GM19324 (cell line): ENCODE results near the gene RAB30.
"Not testable (repeated sequence)": the region's sequence is repeated elsewhere in the genome, so short reads cannot be mapped to it uniquely, and the experiment has no call there.

Experiments used
- ATAC-seq: cut with Tn5 transposase; IDR thresholded peaks from one replicate; pipeline ENCODE4 v1.9.1; 2021; ENCODE audit warnings: mild to moderate bottlenecking, moderate library complexity; ENCODE audit not compliant: unreplicated experiment, low FRiP score

The RAB30 gene

GRCh38 chr11:83012168-83013067 lies 59.3 kb downstream of the RAB30 start:
- ATAC-seq = no peak

GRCh38 chr11:83011333-83012167 lies 60.1 kb downstream of the RAB30 start:
- no peak for ATAC-seq

- ATAC-seq = no peak
These were observed 61.7 kb downstream of the RAB30 start for GRCh38 chr11:83009999-83010398.

- not testable (repeated sequence) for ATAC-seq
These were observed 62.6 kb downstream of the RAB30 start for GRCh38 chr11:83009136-83009535.

- no peak for ATAC-seq
These were observed 63.1 kb downstream of the RAB30 start for GRCh38 chr11:83008581-83008923.

GRCh38 chr11:83007909-83008580 lies 63.7 kb downstream of the RAB30 start:
- no peak for ATAC-seq

GRCh38 chr11:83007477-83007876 lies 64.2 kb downstream of the RAB30 start:
- ATAC-seq = no peak

GRCh38 chr11:83006877-83007330 lies 64.8 kb downstream of the RAB30 start:
- ATAC-seq = peak; percentile 73

- ATAC-seq = no peak
These were observed 66.7 kb downstream of the RAB30 start for GRCh38 chr11:83004746-83005556.

GRCh38 chr11:83002522-83002921 lies 69.2 kb downstream of the RAB30 start:
- no peak for ATAC-seq

GRCh38 chr11:83002053-83002452 lies 69.6 kb downstream of the RAB30 start:
- ATAC-seq = no peak

- no peak for ATAC-seq
These were observed 71.3 kb downstream of the RAB30 start for GRCh38 chr11:83000381-83000780.

GRCh38 chr11:82999232-82999631 lies 72.5 kb downstream of the RAB30 start:
- no peak for ATAC-seq

- no peak for ATAC-seq
These were observed 73.0 kb downstream of the RAB30 start for GRCh38 chr11:82998697-82999096.

- peak; percentile 85 for ATAC-seq
These were observed 74.6 kb downstream of the RAB30 start for GRCh38 chr11:82996966-82997606.

GRCh38 chr11:82995754-82996398 lies 75.8 kb downstream of the RAB30 start:
- no peak for ATAC-seq

- ATAC-seq = no peak
These were observed 76.5 kb downstream of the RAB30 start for GRCh38 chr11:82995235-82995634.

GRCh38 chr11:82994604-82995230 lies 77.0 kb downstream of the RAB30 start:
- ATAC-seq = no peak

GRCh38 chr11:82992223-82992622 lies 79.5 kb downstream of the RAB30 start:
- ATAC-seq = no peak
